Stimulated activated CD4-positive, alpha-beta T cell treated with anti-CD3 and anti-CD28 coated beads, Interleukin-4, amount 100 ng/mL, for 4 hours (primary cell): Measurements from ENCODE around the gene SHISA8.
"Not testable (repeated sequence)": the region's sequence is repeated elsewhere in the genome, so short reads cannot be mapped to it uniquely, and the experiment has no call there.

ENCODE experiments used
- DNase-seq, 2 experiments: peaks; one replicate each; pipeline ENCODE4 v3.0.0-alpha.2; 2020

SHISA8 gene

GRCh38 chr22:41915035-41915785, at the start of gene SHISA8:
TSS of gene SHISA8 (minus strand) at chr22:41915074. CDS start at chr22:41914667, 407 bp downstream.
- DNase-seq, result peak; percentile 60 to 65

- DNase-seq, result no peak
Observed at GRCh38 chr22:41964112-41964491, 49.2 kb upstream of the SHISA8 start.

GRCh38 chr22:41963453-41964111, 48.7 kb upstream of the SHISA8 start:
- no peak for DNase-seq

GRCh38 chr22:41957941-41958556, 43.2 kb upstream of the SHISA8 start:
- no peak for DNase-seq

GRCh38 chr22:41952713-41953112, 37.8 kb upstream of the SHISA8 start:
- no peak for DNase-seq

- DNase-seq, result no peak
Observed at GRCh38 chr22:41951898-41952474, 37.1 kb upstream of the SHISA8 start, which contains the start of gene SMIM45. TSS of gene SMIM45 (plus strand) at chr22:41952150.

GRCh38 chr22:41949297-41949965, 34.6 kb upstream of the SHISA8 start:
- DNase-seq, result no peak

- DNase-seq, result not testable (repeated sequence)
Observed at GRCh38 chr22:41948928-41949296, 34.0 kb upstream of the SHISA8 start.

GRCh38 chr22:41948142-41948541, 33.3 kb upstream of the SHISA8 start:
- DNase-seq, result no peak

- no peak for DNase-seq
Observed at GRCh38 chr22:41947424-41948080, 32.7 kb upstream of the SHISA8 start.

- DNase-seq, result peak; percentile 83 to 88
Observed at GRCh38 chr22:41946629-41947423, 32.0 kb upstream of the SHISA8 start, which contains the start of gene CENPM. TSS of gene CENPM (minus strand) at chr22:41947152. CDS start at chr22:41947076, 76 bp downstream.

- DNase-seq, result no peak
Observed at GRCh38 chr22:41943661-41944209, 28.9 kb upstream of the SHISA8 start.

GRCh38 chr22:41940832-41941765, 26.2 kb upstream of the SHISA8 start:
- DNase-seq, result peak; percentile 79 to 81

GRCh38 chr22:41939981-41940831, 25.3 kb upstream of the SHISA8 start:
- DNase-seq, result peak; percentile 83 to 96

GRCh38 chr22:41936894-41937169, 22.0 kb upstream of the SHISA8 start:
- DNase-seq, result no peak

GRCh38 chr22:41935509-41935908, 20.6 kb upstream of the SHISA8 start:
- no peak for DNase-seq

GRCh38 chr22:41935015-41935351, 20.1 kb upstream of the SHISA8 start:
- no peak for DNase-seq

GRCh38 chr22:41934284-41935014, 19.6 kb upstream of the SHISA8 start:
- no peak for DNase-seq
